A204.1 (cell line): ENCODE measurements around the gene PUM2.

Source experiments
- FAIRE-seq: peaks from 2 replicates; lab custom pipeline; 2012; peaks lifted over from hg19 to GRCh38; lab: Jason Lieb, UNC

PUM2 gene

DNA sequence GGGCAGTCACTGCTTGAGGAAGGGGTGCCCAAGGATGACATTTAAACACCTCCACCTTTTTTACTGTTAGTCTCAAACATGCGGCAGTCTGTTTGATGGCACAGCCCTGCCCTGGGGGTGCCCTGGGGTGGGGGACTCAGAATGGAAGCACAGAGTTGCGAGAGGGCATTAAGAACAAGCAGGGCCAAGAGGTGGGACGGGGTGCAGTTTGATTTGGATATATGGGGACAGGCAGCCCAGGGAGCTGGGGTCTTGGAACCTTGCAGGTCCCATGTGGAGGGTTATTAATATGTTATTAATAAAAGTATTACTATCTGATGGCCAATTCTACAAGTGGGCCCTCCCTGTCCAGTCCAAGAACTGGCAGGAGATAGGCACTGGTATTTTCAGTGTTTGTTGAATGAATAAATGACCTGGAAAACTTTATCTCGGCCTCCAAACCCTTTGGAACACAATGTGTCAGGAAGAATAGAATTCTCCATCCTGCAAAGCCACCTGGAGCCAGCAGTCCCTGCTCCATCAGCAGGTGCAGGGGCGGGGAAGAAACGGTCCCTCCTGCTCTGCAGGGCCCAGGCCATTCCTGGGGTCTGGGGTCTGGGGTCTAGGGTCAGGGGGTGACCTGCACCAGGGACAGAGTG lies 150.9 kb downstream of the PUM2 start:
- no peak for FAIRE-seq

DNA sequence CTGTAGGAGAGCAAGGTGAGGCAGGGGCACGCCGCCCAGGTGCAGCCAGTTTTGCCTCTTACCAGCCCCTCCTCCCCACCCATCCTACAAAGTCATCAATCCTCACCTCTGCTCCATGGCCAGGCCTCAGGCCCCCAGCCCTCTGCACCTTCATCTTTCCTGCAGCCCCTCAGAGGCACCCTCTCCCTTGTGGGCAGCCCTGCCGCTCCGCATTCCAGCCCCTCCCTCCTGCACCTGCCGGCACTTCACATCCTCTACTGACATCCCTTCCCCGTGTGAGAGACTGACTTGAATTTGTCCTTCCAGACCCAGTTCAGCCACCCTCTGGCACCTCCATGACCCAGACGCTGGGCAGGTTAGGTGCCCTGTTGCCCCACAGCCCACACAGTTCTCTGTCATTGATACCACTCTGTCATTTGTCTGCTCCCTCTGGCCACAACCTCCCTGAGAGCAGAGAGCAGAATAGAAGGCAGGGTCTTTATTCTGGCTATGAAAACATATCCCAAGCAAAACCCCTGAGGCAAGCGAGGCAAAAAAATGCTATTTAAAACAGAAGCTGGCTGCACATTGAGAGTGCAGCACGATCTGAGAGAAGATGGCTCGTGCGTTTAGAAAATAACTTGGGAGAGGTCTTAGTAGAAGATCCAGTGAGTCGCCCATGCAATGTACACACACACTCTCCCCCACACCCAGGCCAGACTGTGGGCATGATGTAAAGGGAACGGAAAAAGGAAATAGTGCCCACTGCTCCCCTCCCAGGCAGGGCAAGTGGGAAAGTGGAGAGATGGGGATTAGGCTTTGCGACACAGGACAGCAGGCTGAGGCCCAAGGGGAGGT lies 151.6 kb downstream of the PUM2 start:
- FAIRE-seq: no peak
